Fibroblast of villous mesenchyme (primary cell): ENCODE data around the gene RYK. TPM values are rescaled to one million over a fixed set of nuclear protein-coding genes. Genes with fewer than 3 reads are reported as not detected.
A peak's percentile ranks its signal among the peaks of the same experiment; 100 is the strongest.
"Not testable (repeated sequence)": the region's sequence is repeated elsewhere in the genome, so short reads cannot be mapped to it uniquely, and the experiment has no call there.

ENCODE experiments used
- DNase-seq: peaks from one replicate; pipeline ENCODE4 v3.0.0-alpha.2; 2010; ENCODE audit warnings: low read depth
- H3K4me3 ChIP-seq: 2 replicates; pipeline ENCODE4 v1.5.1; 2011; ENCODE audit warnings: low read depth, mild to moderate bottlenecking, low read length
- total RNA-seq: library from RNA; depleted of rRNA; stranded (reverse); fragments of >200 nt; gene quantifications from 2 replicates; pipeline ENCODE4 v1.2.3, GENCODE V29; 2012
- TF ChIP-seq, protein P1 (sequence below): IDR thresholded peaks from 2 replicates; pipeline ENCODE4 v1.5.1; 2012; ENCODE audit warnings: low read depth, mild to moderate bottlenecking, low read length; ENCODE audit not compliant: insufficient read depth

The RYK gene
- total RNA-seq, 1 donor = 161 TPM

DNA sequence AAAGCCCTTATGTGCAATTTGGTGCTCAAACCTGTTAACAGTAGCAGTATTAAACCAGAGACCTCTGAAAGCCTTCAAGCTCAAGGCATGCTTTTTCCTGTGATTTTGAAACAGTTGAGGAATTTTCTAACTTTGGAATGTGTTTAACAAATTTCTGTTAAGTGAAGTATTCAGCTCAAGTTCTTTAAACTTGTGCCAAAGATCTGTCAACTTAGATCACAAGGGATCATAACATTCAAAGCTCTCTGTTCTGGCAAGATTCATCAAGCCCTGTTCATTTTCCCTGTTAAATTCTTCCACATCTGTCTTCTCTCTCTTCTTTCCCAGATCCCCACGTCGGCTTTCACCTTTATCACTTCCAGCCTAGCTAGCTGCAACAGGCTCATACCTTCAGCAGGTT lies 28.8 kb upstream of the RYK start:
- DNase-seq = peak; percentile 36
- TF ChIP-seq, protein P1, sequence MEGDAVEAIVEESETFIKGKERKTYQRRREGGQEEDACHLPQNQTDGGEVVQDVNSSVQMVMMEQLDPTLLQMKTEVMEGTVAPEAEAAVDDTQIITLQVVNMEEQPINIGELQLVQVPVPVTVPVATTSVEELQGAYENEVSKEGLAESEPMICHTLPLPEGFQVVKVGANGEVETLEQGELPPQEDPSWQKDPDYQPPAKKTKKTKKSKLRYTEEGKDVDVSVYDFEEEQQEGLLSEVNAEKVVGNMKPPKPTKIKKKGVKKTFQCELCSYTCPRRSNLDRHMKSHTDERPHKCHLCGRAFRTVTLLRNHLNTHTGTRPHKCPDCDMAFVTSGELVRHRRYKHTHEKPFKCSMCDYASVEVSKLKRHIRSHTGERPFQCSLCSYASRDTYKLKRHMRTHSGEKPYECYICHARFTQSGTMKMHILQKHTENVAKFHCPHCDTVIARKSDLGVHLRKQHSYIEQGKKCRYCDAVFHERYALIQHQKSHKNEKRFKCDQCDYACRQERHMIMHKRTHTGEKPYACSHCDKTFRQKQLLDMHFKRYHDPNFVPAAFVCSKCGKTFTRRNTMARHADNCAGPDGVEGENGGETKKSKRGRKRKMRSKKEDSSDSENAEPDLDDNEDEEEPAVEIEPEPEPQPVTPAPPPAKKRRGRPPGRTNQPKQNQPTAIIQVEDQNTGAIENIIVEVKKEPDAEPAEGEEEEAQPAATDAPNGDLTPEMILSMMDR = no peak
- H3K4me3 ChIP-seq = no peak overlapping the region

DNA sequence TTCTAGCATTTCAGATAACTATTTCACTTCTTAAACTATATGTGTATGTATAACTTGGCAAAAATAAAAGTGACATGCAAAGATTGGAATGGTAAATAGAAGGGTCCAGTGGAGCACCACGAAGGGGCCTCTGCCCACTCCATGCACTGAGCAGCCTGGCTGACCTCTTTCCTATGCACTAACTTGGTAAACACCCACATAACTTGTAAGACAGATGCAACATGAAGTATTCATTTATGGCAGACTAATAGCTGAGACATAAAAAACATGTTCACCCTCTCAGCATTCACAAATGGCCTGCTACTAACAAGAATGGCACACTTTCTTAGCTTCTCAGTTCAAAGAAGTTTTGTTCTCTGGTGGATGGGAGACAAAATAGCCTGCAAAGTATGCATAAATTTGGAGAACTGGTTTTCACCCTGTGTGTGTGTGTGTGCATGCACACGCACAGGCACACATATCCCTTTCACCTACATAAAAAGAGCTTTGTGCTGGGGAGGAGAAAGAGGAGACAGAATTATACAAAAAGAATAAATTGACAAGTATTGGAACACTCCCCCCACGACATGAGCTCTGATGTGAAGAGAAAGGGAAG lies 26.5 kb upstream of the RYK start:
- DNase-seq = no peak
- no peak overlapping the region for H3K4me3 ChIP-seq
- TF ChIP-seq, protein P1 = no peak

DNA sequence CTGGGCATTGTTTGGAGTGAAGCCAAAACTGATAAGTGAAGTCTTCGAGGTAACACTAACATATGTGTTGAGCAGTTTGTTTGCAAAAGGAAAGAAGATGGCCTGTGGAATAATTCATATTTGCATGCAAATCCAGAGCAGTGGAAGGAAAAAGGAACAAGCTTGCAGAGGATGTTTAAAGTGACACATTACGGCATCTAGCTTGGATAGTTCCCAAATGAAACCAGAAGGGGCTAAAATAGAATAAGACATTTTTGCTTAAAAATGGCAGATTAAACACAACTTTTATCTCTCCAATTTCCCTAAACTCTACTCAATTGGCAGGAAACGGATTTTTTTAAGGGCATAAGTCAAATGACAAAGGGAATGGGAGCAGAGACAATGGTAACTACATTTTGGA lies 25.4 kb upstream of the RYK start:
- no peak for DNase-seq
- no peak overlapping the region for H3K4me3 ChIP-seq
- TF ChIP-seq, protein P1 = no peak

DNA sequence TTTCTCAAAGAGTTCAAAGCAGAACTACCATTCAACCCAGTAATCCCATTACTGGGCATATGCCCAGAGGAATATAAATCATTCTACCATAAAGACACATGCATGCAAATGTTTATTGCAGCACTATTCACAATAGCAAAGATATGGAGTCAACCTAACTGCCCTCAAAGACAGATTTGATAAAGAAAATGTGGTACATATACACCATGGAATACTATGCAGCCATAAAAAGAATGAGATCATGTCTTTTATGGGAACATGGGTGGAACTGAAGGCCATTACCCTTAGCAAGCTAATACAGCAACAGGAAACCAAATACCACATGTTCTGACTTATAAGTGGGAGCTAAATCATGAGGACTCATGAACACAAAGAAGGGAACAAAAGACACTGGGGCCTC lies 24.5 kb upstream of the RYK start:
- not testable (repeated sequence) for H3K4me3 ChIP-seq, DNase-seq

DNA sequence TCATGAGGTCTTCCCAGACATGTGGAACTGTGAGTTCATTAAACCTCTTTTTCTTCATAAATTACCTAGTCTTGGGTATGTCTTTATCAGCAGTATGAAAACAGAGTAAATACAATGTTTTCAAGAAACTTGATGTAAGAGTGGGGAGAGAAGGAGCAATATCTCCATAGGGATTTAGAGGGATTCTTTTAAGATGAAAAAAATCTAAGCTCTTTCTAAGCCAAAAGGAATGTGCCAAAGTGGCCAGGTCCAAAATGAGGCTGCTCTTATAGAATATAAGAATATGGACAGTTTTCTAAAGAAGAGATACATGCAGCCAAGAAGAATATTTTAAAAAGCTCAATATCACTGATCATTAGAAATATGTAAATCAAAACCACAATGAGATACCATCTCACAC lies 23.9 kb upstream of the RYK start:
- TF ChIP-seq, protein P1 = no peak
- no peak for DNase-seq

DNA sequence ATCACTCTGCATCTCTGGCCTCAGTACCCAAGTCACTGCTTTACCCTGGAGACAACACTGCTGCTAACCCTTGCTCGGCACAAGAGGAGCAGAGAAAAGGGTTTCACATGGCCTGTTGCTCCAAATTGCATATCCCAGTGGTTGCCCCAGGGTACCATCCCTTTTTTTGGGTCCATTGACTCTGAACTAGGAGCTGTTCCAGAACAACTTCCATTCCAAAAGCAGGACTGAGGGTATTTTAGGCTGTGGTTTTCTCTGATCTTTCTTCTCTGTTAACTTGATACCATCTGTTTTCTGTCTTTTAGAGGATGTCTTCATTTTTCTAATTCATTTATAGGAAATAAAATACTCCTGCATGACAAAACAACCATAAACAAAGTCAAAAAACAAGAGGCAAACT lies 17.3 kb upstream of the RYK start:
- TF ChIP-seq, protein P1 = no peak
- H3K4me3 ChIP-seq = no peak overlapping the region
- no peak for DNase-seq

More for the DNA sequence above, 23.9 kb upstream of the RYK start:
- H3K4me3 ChIP-seq = no peak overlapping the region

DNA sequence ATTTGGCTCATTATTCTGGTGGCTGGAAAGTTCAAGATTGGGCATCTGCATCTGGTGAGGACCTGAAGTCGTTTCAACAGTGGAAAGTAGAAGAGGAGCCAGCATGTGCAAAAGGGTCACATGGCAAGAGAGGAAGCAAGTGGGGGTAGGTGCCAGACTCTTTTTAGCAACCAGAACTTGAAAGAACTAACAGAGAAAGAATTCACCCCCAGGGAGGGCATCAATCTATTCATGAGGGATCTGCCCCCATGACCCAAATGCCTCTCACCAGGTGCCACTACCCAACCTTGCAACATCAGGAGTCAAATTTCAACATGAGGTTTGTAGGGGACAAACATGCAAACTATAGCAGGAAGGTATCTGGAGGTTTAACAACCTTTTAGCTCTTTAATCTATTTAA lies 10.3 kb upstream of the RYK start:
- no peak overlapping the region for H3K4me3 ChIP-seq
- TF ChIP-seq, protein P1 = no peak

More for the DNA sequence above, 10.3 kb upstream of the RYK start:
- no peak for DNase-seq
